Stimulated activated CD8-positive, alpha-beta memory T cell treated with anti-CD3 and anti-CD28 coated beads, Interleukin-7, amount 100 ng/mL, for 48 hours (primary cell): ENCODE results near the gene TNFAIP2.

Source experiments
- DNase-seq, 2 donors: peaks; one replicate each; pipeline ENCODE4 v3.0.0-alpha.2; 2020; ENCODE audit warnings: low read depth in 1 of 2; ENCODE audit errors: extremely low read depth in 1 of 2

Gene TNFAIP2

GRCh38 chr14:103179094-103179493, 55.8 kb downstream of the TNFAIP2 start:
- DNase-seq, result no peak

- no peak for DNase-seq
These were observed 57.1 kb downstream of the TNFAIP2 start for GRCh38 chr14:103180331-103180730.

DNA sequence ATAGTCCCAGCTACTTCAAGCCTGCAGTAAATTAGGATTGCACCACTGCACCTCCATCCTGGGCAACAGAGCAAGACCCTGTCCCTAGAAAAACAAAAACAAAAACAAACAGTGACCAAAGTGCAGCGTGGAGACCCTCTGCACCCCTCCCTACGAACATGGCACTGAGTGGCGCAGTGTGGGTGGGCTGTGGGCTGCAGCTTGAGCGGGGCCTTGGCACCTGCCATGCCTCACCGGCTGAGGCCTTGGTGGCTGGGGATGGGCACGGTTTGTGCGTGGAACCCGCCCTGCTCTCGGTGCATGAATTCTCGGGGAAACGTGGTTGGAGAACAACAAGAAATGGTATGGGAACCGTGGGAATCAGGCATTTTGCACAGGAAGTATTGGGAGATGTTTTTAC, 60.8 kb downstream of the TNFAIP2 start:
- no peak for DNase-seq

- no peak for DNase-seq
These were observed 62.1 kb downstream of the TNFAIP2 start for GRCh38 chr14:103185051-103186029.

GRCh38 chr14:103186241-103186822, 63.1 kb downstream of the TNFAIP2 start:
- DNase-seq, result no peak
